ENCODE data around the gene HNF1A.

HNF1A gene

GRCh38 chr12:120996133-120996746 is 17.9 kb downstream of the HNF1A start:
- no peak overlapping the region for H3K27ac ChIP-seq (replicated peaks)
- no peak for DNase-seq (ENCODE audit: low read depth in 1 of 2, low spot score in 1 of 2)
- H3K27me3 ChIP-seq (ENCODE audit: insufficient read depth, poor library complexity, severe bottlenecking): peaks cover 3% of the 10 kb centered on the region
- TF ChIP-seq CTCF (IDR thresholded peaks at IDR 0.05; ENCODE audit: insufficient read depth, low read length): no peak
- no peak for TF ChIP-seq SPI1 (IDR thresholded peaks at IDR 0.05; ENCODE audit: borderline replicate concordance, low read depth)
- TF ChIP-seq REST (IDR thresholded peaks at IDR 0.05; ENCODE audit: insufficient replicate concordance, low read depth): no peak
- no peak for TF ChIP-seq POLR2AphosphoS5 (IDR thresholded peaks at IDR 0.05; ENCODE audit: low read depth)
- TF ChIP-seq GABPA (IDR thresholded peaks at IDR 0.05; ENCODE audit: low read depth): no peak
- no peak overlapping the region for H3K4me3 ChIP-seq (replicated peaks; ENCODE audit: insufficient read depth, low read length)

- no peak for DNase-seq (ENCODE audit: low read depth in 1 of 2, low spot score in 1 of 2)
- H3K4me3 ChIP-seq (replicated peaks; ENCODE audit: insufficient read depth, low read length): no peak overlapping the region
- no peaks in the 10 kb centered on the region for H3K27me3 ChIP-seq (ENCODE audit: insufficient read depth, poor library complexity, severe bottlenecking)
- H3K27ac ChIP-seq (replicated peaks): no peak overlapping the region
- TF ChIP-seq POLR2AphosphoS5 (IDR thresholded peaks at IDR 0.05; ENCODE audit: low read depth) (no peak), SPI1 (IDR thresholded peaks at IDR 0.05; ENCODE audit: borderline replicate concordance, low read depth) (no peak), REST (IDR thresholded peaks at IDR 0.05; ENCODE audit: insufficient replicate concordance, low read depth) (no peak), CTCF (IDR thresholded peaks at IDR 0.05; ENCODE audit: insufficient read depth, low read length) (no peak), GABPA (IDR thresholded peaks at IDR 0.05; ENCODE audit: low read depth) (no peak)
These were observed 19.1 kb downstream of the HNF1A start for GRCh38 chr12:120997448-120997847.

- Histone ChIP-seq H3K27ac (replicated peaks) (no peak overlapping the region), H3K4me3 (replicated peaks; ENCODE audit: insufficient read depth, low read length) (no peak overlapping the region), H3K27me3 (ENCODE audit: insufficient read depth, poor library complexity, severe bottlenecking) (no peaks in the 10 kb centered on the region)
- no peak for DNase-seq (ENCODE audit: low read depth in 1 of 2, low spot score in 1 of 2)
- no peak for TF ChIP-seq POLR2AphosphoS5 (IDR thresholded peaks at IDR 0.05; ENCODE audit: low read depth)
- TF ChIP-seq CTCF (IDR thresholded peaks at IDR 0.05; ENCODE audit: insufficient read depth, low read length): no peak
- TF ChIP-seq GABPA (IDR thresholded peaks at IDR 0.05; ENCODE audit: low read depth): no peak
- no peak for TF ChIP-seq SPI1 (IDR thresholded peaks at IDR 0.05; ENCODE audit: borderline replicate concordance, low read depth)
- TF ChIP-seq REST (IDR thresholded peaks at IDR 0.05; ENCODE audit: insufficient replicate concordance, low read depth): no peak
These were observed 20.1 kb downstream of the HNF1A start for GRCh38 chr12:120998435-120998834.

All from HL-60 (cell line).